Mucosa of descending colon (tissue), 3 donors: ENCODE measurements around the gene SF3A2. TPM values are rescaled to one million over a fixed set of nuclear protein-coding genes. Genes with fewer than 3 reads are reported as not detected.
"Not testable (repeated sequence)": the region's sequence is repeated elsewhere in the genome, so short reads cannot be mapped to it uniquely, and the experiment has no call there.

Experiments used
- ATAC-seq: fragments of 200-7000 bp; cut with Tn5 transposase; one replicate; pipeline ENCODE4 v1.9.1; 2020; ENCODE audit warnings: mild to moderate bottlenecking, moderate library complexity
- DNase-seq, 3 donors: peaks; one replicate each; pipeline ENCODE4 v3.0.0-alpha.2; 2020
- H3K36me3 ChIP-seq: fragments of 200-600 bp; one replicate; pipeline ENCODE4 v1.8.0; 2021; ENCODE audit warnings: low read depth, mild to moderate bottlenecking
- H3K4me1 ChIP-seq: fragments of 200-600 bp; one replicate; pipeline ENCODE4 v1.8.0; 2021; ENCODE audit warnings: low read depth, mild to moderate bottlenecking
- H3K4me3 ChIP-seq: fragments of 200-600 bp; one replicate; pipeline ENCODE4 v1.8.0; 2021; ENCODE audit warnings: mild to moderate bottlenecking
- H3K9me3 ChIP-seq: fragments of 200-600 bp; one replicate; pipeline ENCODE4 v1.8.0; 2021; ENCODE audit warnings: mild to moderate bottlenecking
- intact Hi-C, 2 donors: fragments of 100-400 bp; cut with DNase I in 1 of 2; cut with micrococcal nuclease in 1 of 2; formaldehyde crosslinking; loops; one replicate each; pipeline versions ENCODE4 v1.11.0 to v1.11.1; 2022; cut with DNase I, micrococcal nuclease
- total RNA-seq, 3 donors: library from RNA; stranded (reverse); fragmentation: NEBNext Ultra II Directional in 2 of 3; extraction: Animal tissue kit (Norgen Biotek cat#: 25700) in 2 of 3; gene quantifications; one replicate each; pipeline versions ENCODE4 v1.2.1 to v1.2.4, GENCODE V29; 2021 to 2023
- TF ChIP-seq, protein P1 (sequence below): fragments of 200-600 bp; IDR thresholded peaks from one replicate; pipeline ENCODE4 v1.8.0; 2022; ENCODE audit warnings: antibody characterized with exemption, mild to moderate bottlenecking
- donor health status: DM: no; HTN: no; CAD: no; lungs with moderate emphysema.
- donor health status: DM: no; HTN: no; CAD: no.
- donor health status: DM: no; HTN: yes; CAD: no.

The SF3A2 gene
- total RNA-seq, 3 donors from 2014 or later, result 60.6 to 81.2 (median 68.2) TPM

DNA sequence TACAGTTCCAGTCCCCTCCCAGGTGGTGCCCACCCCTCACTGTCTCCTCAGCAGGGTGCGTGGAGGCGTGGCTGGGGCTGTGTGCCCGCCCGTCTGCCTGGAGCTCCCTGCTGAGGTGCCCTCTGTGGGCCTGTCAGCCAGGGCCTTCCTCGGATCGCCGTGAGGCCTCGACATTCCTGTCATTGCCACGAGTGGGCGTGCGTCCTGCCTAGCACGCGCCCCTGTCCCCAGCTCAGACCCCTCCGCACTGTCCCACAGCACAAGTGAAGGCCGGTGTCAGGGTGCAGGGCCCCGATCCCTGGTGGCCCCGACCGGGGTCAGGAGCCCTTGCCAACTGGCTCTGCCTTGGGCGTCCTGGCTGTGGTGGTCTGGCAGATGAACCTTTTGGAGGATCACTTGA, 40.7 kb upstream of the SF3A2 start:
- intact Hi-C loops, result no loop called here
- no peak for DNase-seq
- ATAC-seq, result no peak
- H3K36me3 ChIP-seq, result no peaks in the 10 kb centered on the region
- no peak overlapping the region for H3K4me3 ChIP-seq
- H3K4me1 ChIP-seq, result peaks cover 8% of the 10 kb centered on the region
- H3K9me3 ChIP-seq, result no peaks in the 10 kb centered on the region
- TF ChIP-seq, protein P1, sequence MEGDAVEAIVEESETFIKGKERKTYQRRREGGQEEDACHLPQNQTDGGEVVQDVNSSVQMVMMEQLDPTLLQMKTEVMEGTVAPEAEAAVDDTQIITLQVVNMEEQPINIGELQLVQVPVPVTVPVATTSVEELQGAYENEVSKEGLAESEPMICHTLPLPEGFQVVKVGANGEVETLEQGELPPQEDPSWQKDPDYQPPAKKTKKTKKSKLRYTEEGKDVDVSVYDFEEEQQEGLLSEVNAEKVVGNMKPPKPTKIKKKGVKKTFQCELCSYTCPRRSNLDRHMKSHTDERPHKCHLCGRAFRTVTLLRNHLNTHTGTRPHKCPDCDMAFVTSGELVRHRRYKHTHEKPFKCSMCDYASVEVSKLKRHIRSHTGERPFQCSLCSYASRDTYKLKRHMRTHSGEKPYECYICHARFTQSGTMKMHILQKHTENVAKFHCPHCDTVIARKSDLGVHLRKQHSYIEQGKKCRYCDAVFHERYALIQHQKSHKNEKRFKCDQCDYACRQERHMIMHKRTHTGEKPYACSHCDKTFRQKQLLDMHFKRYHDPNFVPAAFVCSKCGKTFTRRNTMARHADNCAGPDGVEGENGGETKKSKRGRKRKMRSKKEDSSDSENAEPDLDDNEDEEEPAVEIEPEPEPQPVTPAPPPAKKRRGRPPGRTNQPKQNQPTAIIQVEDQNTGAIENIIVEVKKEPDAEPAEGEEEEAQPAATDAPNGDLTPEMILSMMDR, result no peak

DNA sequence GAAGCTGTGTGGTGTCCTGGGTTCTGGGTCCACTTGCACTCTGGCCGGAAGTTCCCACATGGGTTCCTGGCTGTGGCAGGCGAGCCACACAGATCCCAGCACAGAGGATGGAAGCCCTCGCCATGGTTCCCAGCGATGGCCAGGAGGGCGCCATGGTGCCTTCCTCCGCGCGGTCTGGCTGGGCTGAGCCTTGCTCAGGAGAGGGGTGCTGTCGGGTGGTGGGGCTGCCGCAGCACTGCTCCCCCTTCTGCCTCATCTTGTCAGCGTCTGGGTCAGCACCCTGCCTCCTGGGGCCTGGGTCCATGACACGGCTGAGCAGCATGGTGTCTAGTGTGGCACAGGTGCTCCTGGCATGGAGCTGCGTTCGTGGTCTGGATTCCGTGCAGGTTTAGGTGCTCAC, 39.4 kb upstream of the SF3A2 start:
- no peak for DNase-seq
- TF ChIP-seq, protein P1, result no peak
- intact Hi-C loops, result no loop called here
- no peaks in the 10 kb centered on the region for H3K36me3 ChIP-seq
- no peaks in the 10 kb centered on the region for H3K9me3 ChIP-seq
- H3K4me1 ChIP-seq, result no peaks in the 10 kb centered on the region
- H3K4me3 ChIP-seq, result no peak overlapping the region
- no peak for ATAC-seq

DNA sequence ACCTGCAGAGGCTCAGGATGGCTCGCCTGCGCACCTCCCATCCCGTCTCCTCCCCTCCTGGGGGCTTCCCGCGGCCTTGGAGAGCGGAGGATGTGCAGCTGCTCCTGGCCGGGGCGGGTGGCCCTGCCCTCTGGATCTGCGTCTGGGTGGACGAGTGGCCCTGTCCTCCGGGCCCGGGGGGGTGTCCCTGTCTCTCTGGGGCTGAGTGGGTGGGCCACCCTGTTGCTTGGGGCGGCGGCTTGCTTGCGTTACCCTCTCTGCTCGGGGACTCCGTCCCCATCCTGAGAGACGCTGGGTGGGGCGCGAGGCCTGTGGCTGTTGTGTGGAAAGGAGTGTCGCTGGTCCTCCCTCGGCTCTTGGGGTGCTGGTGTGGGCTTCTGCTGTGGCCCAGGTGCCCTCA, 38.3 kb upstream of the SF3A2 start:
- ATAC-seq (no peak), DNase-seq (no peak)
- H3K4me3 ChIP-seq, result no peak overlapping the region
- intact Hi-C loops, result no loop called here
- no peaks in the 10 kb centered on the region for H3K36me3 ChIP-seq
- H3K9me3 ChIP-seq, result no peaks in the 10 kb centered on the region
- TF ChIP-seq, protein P1, result no peak
- no peaks in the 10 kb centered on the region for H3K4me1 ChIP-seq

DNA sequence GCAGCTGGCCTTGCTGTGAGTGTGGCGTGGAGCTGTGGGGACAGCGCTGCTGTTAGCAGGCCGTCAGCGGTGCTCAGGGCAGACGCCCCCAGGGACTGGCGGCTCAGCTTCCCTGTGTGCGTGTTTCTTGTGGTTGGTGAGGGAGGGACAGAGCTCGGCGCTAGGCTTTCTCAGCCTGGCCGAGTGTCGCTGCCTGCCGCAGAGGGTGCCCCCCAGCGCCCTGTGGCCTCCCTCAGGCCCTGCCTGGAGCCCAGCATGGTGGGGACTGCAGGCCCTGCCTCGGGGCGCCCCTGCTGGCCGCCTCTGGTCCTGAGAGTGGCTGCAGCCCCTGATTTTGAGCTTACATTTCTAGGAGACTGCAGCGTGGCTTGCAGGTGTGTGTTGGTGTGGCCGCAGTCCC, 37.4 kb upstream of the SF3A2 start:
- intact Hi-C loops, result no loop called here
- no peak for ATAC-seq
- DNase-seq, result no peak
- Histone ChIP-seq H3K4me1 (no peaks in the 10 kb centered on the region), H3K4me3 (no peak overlapping the region), H3K36me3 (no peaks in the 10 kb centered on the region), H3K9me3 (no peaks in the 10 kb centered on the region)
- TF ChIP-seq, protein P1, result no peak

DNA sequence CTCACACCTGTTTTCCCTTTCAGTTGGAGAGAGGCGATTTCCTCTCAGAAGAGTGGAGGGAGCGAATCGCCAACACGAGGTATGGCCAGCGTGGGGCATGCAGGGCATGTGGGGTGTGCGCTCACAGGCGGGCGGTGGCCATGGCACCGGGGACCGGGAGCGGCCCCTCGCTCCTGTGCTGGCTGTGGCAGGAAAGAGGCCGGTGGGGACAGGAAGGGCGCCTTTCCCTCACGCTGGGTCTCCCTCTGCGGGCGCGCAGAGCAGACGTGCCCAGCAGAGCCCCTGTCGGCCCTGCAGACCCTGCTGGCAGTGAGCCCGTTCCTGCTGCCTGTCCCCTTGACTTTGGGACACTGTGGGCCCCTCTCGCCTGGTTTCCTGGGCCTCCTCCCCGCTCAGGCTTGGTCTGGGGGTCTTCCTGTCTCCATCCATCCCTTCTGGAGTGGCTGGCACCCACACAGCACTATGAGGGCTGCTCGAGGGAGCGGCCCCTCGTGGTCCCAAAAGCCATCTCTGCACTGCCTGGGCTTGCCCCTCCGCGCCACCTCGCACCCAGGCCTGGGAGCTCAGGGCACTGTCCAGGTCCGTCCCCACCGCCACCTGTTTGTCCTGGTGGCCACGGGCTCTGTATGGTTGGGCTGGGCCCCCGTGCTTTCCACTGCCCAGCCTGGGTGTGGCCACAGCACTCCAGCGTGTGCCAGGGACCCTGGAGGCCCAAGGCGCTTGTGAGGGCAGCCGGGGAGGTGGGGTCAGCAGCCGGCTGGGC, 36.6 kb upstream of the SF3A2 start:
- Histone ChIP-seq H3K4me3 (no peak overlapping the region), H3K9me3 (no peaks in the 10 kb centered on the region), H3K36me3 (no peaks in the 10 kb centered on the region), H3K4me1 (no peaks in the 10 kb centered on the region)
- ATAC-seq (no peak), DNase-seq (no peak)
- TF ChIP-seq, protein P1, result no peak
- intact Hi-C loops, result no loop called here

DNA sequence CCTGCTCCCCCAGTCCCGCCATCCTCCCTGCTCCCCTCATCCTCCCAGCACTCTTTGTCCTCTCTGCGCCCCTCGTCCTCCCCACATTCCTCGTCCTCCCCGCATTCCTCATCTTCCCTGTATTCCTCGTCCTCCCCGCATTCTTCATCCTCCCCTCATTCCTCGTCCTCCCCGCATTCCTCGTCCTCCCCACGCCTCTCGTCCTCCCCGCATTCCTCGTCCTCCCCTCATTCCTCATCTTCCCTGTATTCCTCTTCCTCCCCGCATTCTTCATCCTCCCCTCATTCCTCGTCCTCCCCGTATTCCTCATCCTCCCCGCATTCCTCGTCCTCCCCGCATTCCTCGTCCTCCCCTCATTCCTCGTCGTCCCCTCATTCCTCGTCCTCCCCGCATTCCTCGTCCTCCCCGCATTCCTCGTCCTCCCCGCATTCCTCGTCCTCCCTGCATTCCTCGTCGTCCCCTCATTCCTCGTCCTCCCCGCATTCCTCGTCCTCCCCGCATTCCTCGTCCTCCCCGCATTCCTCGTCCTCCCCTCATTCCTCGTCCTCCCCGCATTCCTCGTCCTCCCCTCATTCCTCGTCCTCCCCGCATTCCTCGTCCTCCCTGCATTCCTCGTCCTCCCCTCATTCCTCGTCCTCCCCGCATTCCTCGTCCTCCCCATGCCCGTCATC, 35.9 kb upstream of the SF3A2 start:
- ATAC-seq, H3K9me3 ChIP-seq, intact Hi-C loops, H3K4me3 ChIP-seq, H3K36me3 ChIP-seq, DNase-seq, H3K4me1 ChIP-seq: not testable (repeated sequence)
